ENCODE measurements around the gene AFF3.

- no peak for TF ChIP-seq CTCF (IDR thresholded peaks at IDR 0.05; ENCODE audit: extremely low read depth in 1 of 2, insufficient read depth in 1 of 2, low read depth in 1 of 2, low read length in 2 of 2)
- no peak for TF ChIP-seq POLR2A (IDR thresholded peaks at IDR 0.05; ENCODE audit: low read depth, low read length)
- TF ChIP-seq POLR2AphosphoS5 (IDR thresholded peaks at IDR 0.05; ENCODE audit: insufficient read depth, low read depth, low read length), result no peak
- TF ChIP-seq MAX (IDR thresholded peaks at IDR 0.05; ENCODE audit: insufficient read depth, insufficient read length), result no peak
- TF ChIP-seq EZH2 (IDR thresholded peaks at IDR 0.05; ENCODE audit: borderline replicate concordance, low read depth, low read length, severe bottlenecking), result no peak
- peak; percentile 28 for TF ChIP-seq FOS (IDR thresholded peaks at IDR 0.05; ENCODE audit: borderline replicate concordance, insufficient read depth, low read length)
- TF ChIP-seq MYC (IDR thresholded peaks at IDR 0.05; ENCODE audit: low read depth, low read length), result no peak
Observed at GRCh38 chr2:99841749-99842148, 300.6 kb downstream of the AFF3 start.
